ENCODE data around the gene ZBTB21.

- TF ChIP-seq CTCF (IDR thresholded peaks at IDR 0.05) (no peak), POLR2AphosphoS5 (IDR thresholded peaks at IDR 0.05) (no peak), POLR2A (IDR thresholded peaks at IDR 0.05) (no peak)
Measured at GRCh38 chr21:41972511-41973205, 37.5 kb downstream of the ZBTB21 start.
